Loucy (cell line): ENCODE results near the gene H6PD.

Source experiments
- CTCF ChIP-seq: fragments of 200-600 bp; sonication (generic); conservative IDR thresholded peaks from 2 replicates; pipeline ENCODE4 v1.5.1; 2014; ENCODE audit warnings: mild to moderate bottlenecking, antibody characterized with exemption, low read length
- EZH2phosphoT487 ChIP-seq: fragments of 200-600 bp; IDR thresholded peaks from 2 replicates; pipeline ENCODE4 v1.6.1; 2018; ENCODE audit warnings: antibody characterized with exemption, mild to moderate bottlenecking, moderate library complexity, borderline replicate concordance

- no peak for TF ChIP-seq CTCF
- TF ChIP-seq EZH2phosphoT487, result no peak
Observed at GRCh38 chr1:9224664-9225410, 9.7 kb upstream of the H6PD start.
